Measurements from ENCODE around the gene FAM219B.

FAM219B gene

DNA sequence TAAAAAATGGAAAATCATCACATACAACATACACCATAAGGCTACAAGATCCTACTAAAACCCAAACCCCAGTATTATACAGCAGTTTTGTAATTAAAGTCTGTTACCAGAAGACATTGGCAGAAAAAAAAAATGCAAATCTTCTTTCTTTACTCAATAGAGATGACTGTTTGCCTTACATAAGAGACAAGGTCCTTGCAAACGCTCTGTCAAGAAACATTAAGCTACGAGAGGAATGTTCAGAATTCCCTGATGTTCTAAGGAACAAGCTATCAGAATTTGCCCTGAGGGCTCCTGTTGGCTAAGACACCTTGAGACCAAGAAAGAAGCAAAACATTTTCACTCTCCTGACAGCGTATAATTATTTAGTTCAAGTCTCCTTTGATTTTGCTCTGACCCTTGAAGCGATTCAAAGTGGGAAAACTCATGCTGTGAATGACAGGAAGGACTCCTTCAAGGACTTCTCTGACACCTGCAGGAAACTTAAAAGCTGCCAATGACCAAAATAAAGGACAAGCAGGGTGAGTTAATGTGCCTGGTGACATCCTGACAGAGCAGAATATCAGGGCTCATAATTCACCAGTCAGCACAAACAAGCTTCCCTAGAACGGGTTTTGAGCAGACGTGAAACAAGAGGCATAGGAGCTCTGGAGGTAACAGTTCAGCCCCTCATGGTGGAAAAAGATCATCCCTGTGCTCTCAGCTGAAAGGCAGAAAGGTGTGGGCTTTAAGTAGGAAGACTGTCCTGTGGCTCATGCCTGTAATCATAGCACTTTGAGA, 36.0 kb downstream of the FAM219B start:
- H3K36me3 Mint-ChIP-seq (ENCODE audit: low read depth) = peaks cover 53% of the 10 kb centered on the region
- DNase-seq = no peak
- H3K4me3 Mint-ChIP-seq = peak overlapping the region; percentile 93
- H3K4me1 Mint-ChIP-seq (ENCODE audit: low read depth) = peaks cover 75% of the 10 kb centered on the region
- no peaks in the 10 kb centered on the region for H3K27me3 Mint-ChIP-seq
- H3K27ac Mint-ChIP-seq = peak overlapping the region; percentile 91
- H3K9me3 Mint-ChIP-seq = no peaks in the 10 kb centered on the region

DNA sequence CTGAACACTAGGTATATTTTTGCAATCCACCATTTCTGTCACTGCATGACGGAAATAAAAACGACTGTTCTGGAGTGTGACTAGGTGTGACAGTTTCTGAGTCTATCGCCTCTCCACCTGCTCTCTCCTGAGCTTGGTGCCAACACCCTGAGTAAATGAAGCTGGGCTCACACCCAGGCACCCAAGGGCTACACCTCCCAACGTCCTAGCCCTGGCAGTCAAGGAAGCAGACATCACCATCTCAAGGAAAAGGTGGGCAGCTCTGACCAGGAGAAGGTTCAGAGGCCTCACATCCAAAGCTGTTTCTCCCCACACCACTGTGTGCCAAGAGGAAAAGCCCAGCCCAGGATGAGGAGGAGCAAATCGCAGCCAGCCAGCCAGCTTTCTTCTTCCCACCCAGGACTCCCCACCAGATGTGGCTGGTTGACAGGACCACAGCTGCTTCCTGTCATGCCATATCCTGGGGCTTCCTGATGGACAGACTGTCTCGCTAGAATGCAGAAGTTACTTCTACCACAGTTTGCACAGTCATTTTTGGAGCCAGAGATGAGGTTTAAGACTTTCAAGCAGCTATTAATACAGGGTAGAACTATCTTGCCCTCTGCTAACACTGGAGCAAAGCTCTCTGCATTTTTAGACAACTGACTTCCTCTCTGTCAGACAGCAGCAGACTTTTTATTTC, 36.8 kb downstream of the FAM219B start:
- H3K4me3 Mint-ChIP-seq = peak overlapping the region; percentile 93
- no peaks in the 10 kb centered on the region for H3K27me3 Mint-ChIP-seq
- peaks cover 57% of the 10 kb centered on the region for H3K36me3 Mint-ChIP-seq (ENCODE audit: low read depth)
- peak overlapping the region; percentile 91 for H3K27ac Mint-ChIP-seq
- H3K9me3 Mint-ChIP-seq = no peaks in the 10 kb centered on the region
- peaks cover 81% of the 10 kb centered on the region for H3K4me1 Mint-ChIP-seq (ENCODE audit: low read depth)
- no peak for DNase-seq

DNA sequence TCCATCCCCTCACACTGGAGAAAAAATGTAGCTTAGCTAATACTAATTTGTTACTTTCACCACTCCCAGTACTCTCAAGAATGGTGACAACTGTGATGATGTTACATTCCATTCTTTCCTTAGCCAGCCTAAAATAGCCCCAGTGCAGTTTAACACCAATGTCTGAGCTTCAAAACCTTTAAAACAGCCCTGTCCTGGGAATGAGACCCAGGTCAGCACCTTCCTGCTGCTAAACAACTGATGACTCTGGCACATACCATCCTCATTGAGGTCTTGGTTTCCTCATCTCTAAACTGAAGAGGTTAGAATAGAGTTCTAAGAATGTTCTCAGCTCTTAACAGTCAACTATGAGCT, 37.3 kb downstream of the FAM219B start:
- Mint-ChIP-seq H3K27ac (peak overlapping the region; percentile 91), H3K27me3 (no peaks in the 10 kb centered on the region), H3K9me3 (no peaks in the 10 kb centered on the region), H3K4me1 (ENCODE audit: low read depth) (peaks cover 84% of the 10 kb centered on the region), H3K36me3 (ENCODE audit: low read depth) (peaks cover 59% of the 10 kb centered on the region), H3K4me3 (peak overlapping the region; percentile 93)
- no peak for DNase-seq

DNA sequence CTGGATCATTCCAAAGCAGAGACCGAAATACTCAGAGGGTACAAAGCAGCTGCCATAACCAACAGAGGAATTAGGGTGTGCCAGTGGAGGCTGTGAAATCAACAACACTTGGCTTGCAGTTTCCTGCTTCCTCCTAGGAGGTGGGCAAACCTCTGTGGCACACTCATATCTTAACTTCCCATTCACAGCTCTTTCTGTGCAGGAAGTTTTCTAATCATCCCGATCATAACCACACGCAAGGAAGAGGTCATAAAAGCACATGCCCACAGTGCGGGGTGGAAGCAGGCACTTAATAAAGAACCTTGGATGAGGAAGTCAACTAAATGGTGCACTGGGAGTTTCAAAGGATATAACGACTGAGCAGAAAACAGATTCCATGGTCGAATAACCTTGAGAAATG, 38.6 kb downstream of the FAM219B start:
- peak overlapping the region; percentile 90 for H3K27ac Mint-ChIP-seq
- peaks cover 65% of the 10 kb centered on the region for H3K36me3 Mint-ChIP-seq (ENCODE audit: low read depth)
- no peaks in the 10 kb centered on the region for H3K9me3 Mint-ChIP-seq
- no peak for DNase-seq
- H3K4me3 Mint-ChIP-seq = peak overlapping the region; percentile 32
- peaks cover 88% of the 10 kb centered on the region for H3K4me1 Mint-ChIP-seq (ENCODE audit: low read depth)
- no peaks in the 10 kb centered on the region for H3K27me3 Mint-ChIP-seq

DNA sequence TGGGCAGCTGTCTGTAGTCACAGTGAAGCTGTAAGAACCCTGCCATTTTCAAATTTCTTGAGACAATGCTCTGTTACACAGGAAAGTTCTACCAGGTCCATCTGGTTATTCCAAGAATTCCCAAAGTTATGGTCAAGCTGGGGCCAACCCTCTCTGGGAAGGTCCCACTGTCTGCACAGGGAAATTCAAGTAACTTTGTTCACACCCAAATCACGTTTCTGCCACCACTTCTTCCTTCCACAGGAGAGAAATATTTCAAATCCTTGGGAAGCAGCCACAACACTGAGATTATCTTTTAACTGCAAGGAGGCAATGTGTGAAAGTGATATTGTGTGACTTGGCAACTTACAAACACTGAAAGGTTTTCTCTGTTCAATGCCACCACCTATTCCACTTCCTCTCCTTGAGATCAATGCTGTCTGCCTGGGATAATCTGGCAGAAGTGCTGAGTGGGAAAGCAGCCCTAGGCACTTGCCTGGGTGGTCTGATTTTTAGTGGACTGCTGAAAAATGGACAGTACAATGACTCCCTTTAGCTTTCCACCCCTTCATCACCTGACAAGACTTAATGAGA, 39.1 kb downstream of the FAM219B start:
- peak overlapping the region; percentile 32 for H3K4me3 Mint-ChIP-seq
- H3K9me3 Mint-ChIP-seq = no peaks in the 10 kb centered on the region
- DNase-seq = no peak
- no peaks in the 10 kb centered on the region for H3K27me3 Mint-ChIP-seq
- peak overlapping the region; percentile 90 for H3K27ac Mint-ChIP-seq
- H3K36me3 Mint-ChIP-seq (ENCODE audit: low read depth) = peaks cover 60% of the 10 kb centered on the region
- peaks cover 88% of the 10 kb centered on the region for H3K4me1 Mint-ChIP-seq (ENCODE audit: low read depth)

DNA sequence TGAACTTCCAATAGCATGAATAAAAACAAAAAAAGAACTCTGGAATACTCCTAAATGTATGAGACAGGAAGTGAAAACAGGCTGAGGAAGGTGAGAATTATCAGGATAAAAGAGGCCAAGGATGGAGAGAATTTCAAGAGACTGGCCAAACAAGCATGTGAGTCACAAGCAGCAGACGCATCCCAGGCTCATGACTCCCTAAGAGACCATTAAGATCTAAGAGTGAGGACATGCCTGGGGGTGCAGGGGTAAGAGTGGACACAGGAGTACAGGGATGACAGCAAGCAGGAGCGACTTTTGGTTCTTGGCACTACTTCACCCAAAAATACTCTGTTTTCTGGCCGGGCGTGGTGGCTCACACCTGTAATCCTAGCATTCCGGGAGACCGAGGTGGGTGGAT, 40.6 kb downstream of the FAM219B start:
- H3K27ac Mint-ChIP-seq = peak overlapping the region; percentile 78
- no peak overlapping the region for H3K4me3 Mint-ChIP-seq
- no peaks in the 10 kb centered on the region for H3K27me3 Mint-ChIP-seq
- no peaks in the 10 kb centered on the region for H3K9me3 Mint-ChIP-seq
- DNase-seq = no peak
- peaks cover 80% of the 10 kb centered on the region for H3K4me1 Mint-ChIP-seq (ENCODE audit: low read depth)
- H3K36me3 Mint-ChIP-seq (ENCODE audit: low read depth) = peaks cover 59% of the 10 kb centered on the region

DNA sequence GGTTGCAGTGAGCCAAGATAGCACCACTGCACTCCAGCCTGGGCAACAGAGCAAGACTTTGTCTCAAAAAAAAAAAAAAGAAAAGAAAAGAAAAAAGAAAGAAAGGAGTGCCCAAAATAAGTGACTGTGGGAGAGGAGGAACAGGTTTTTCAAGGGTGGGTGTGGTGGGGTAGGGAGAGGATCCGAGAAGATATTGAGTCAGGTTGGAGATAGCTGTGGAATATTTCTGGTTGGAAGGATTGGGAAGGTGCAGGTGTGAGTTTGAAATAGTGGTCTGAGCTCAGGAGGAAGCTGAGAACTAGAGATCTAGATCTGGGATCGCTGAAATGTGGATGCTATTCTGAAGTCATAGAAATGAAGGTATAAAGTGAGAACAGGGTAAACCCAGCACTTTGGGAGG, 41.3 kb downstream of the FAM219B start:
- DNase-seq = no peak
- Mint-ChIP-seq H3K36me3 (ENCODE audit: low read depth) (peaks cover 54% of the 10 kb centered on the region), H3K4me3 (no peak overlapping the region), H3K27me3 (no peaks in the 10 kb centered on the region), H3K9me3 (no peaks in the 10 kb centered on the region), H3K4me1 (ENCODE audit: low read depth) (peaks cover 73% of the 10 kb centered on the region), H3K27ac (peak overlapping the region; percentile 89)

DNA sequence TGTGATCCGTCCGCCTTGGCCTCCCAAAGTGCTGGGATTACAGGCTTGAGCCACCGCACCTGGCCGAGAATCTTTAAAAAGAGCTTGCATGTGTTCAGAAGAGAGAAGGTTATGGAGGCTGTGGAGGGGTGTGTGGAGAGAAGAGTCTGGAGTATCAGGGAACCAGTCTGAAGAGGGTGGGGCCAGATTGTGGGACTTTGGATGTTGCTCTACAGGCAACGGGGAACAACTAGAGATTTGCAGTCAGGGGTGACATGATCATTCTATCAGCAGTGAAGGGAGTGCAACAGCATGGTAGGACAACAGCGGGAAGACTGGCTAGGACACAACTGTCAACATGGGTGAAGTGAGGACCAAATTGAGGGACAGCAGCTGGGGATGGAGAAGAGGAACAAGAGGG, 42.4 kb downstream of the FAM219B start:
- H3K4me3 Mint-ChIP-seq = no peak overlapping the region
- peaks cover 68% of the 10 kb centered on the region for H3K4me1 Mint-ChIP-seq (ENCODE audit: low read depth)
- no peaks in the 10 kb centered on the region for H3K9me3 Mint-ChIP-seq

DNA sequence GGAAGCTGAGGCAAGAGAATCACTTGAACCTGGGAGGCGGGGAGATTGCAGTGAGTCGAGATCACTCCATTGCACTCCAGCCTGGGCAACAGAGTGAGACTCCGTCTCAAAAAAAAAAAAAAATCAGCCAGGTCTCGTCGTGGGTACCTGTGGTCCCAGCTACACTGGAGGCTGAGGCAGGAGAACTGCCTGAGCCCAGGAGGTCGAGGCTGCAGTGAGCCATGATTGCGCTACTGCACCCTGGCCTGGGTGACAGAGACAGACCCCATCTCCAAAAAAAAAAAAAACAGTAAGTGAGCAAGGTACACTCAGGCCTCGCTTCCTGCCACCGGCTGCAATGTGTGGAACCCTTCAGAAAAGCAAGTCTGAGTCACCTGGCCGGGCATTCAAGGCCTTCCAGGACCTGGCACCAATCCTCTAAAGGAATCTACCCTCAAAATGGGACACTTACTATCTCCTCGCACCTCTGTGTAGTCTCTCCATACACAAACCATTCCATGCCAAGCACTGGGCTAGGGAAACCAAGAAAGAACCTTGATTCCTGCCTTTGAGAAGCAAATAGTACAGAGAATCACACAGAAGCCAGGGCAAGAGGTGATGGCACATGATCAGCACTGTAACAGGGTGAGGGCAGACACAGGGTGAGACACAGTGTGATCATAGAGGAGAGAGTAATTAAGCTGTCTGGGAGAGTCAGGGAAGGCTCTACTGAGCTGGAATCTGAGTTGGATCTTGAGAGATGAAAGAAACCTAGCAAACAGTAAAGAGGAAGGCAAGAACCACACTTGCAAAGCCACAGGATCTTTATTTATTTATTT, 43.2 kb downstream of the FAM219B start:
- Mint-ChIP-seq H3K4me1 (ENCODE audit: low read depth) (peaks cover 66% of the 10 kb centered on the region), H3K27ac (peak overlapping the region; percentile 88), H3K27me3 (no peaks in the 10 kb centered on the region), H3K4me3 (no peak overlapping the region), H3K36me3 (ENCODE audit: low read depth) (peaks cover 48% of the 10 kb centered on the region), H3K9me3 (no peaks in the 10 kb centered on the region)
- DNase-seq = no peak

More for the DNA sequence above, 42.4 kb downstream of the FAM219B start:
- Mint-ChIP-seq H3K27me3 (no peaks in the 10 kb centered on the region), H3K27ac (peak overlapping the region; percentile 73), H3K36me3 (ENCODE audit: low read depth) (peaks cover 47% of the 10 kb centered on the region)
- no peak for DNase-seq

DNA sequence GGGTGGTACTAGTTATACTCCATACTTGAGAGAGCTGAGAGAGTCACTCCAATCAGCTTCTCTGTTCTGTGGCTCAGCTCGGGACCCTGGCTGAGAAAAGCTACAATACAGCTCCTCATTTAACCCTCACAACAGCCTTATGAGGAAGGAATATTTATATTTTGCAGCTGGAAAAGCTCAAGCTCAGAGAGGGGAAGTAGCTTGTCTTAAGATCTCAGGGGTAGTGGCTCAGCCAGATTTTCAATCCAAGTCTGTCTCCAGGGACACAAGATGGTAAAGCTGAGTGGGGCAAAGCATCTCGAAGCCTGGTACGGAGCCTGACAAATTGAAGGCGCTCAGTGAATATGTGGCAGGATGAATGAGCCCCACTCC, 48.3 kb downstream of the FAM219B start:
- H3K4me1 Mint-ChIP-seq (ENCODE audit: low read depth) = peaks cover 46% of the 10 kb centered on the region
- peak overlapping the region; percentile 79 for H3K27ac Mint-ChIP-seq
- H3K9me3 Mint-ChIP-seq = no peaks in the 10 kb centered on the region
- no peaks in the 10 kb centered on the region for H3K27me3 Mint-ChIP-seq
- peaks cover 33% of the 10 kb centered on the region for H3K36me3 Mint-ChIP-seq (ENCODE audit: low read depth)
- no peak overlapping the region for H3K4me3 Mint-ChIP-seq
- no peak for DNase-seq

DNA sequence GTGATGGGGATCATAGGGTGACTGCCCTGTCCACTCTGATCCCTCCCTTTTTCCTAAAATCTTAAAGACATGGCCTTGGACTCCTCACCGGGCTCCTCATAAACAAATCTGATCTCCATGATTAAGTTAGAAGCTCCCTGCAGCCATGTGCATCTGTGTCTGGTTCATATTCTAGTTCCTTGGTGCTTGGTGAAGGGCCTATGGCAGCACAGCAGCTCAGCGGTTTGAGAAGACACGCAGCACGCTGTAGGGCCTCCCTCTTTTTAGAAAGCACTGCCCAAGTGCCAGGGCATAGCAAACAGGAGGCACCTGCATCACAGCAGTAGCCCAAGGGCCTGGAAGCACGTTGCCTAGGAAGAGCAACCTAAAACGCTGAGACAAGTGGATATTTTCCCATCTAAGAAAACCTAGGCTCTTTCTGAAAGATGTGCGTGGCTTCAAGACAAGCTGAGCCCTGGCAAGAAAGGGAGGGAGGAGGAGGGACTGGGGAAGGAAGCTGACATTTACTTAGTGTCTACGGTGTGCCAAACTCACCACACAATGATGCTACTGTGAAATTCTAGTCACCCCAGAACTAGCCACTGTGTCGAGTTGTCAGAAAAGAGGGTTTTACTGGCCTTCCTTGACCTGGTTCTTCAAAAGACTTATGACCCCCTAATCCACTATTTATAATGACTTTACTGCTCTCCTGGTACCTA, 48.8 kb downstream of the FAM219B start:
- Mint-ChIP-seq H3K27me3 (no peaks in the 10 kb centered on the region), H3K4me1 (ENCODE audit: low read depth) (peaks cover 40% of the 10 kb centered on the region), H3K27ac (peak overlapping the region; percentile 79), H3K9me3 (no peaks in the 10 kb centered on the region), H3K36me3 (ENCODE audit: low read depth) (peaks cover 38% of the 10 kb centered on the region), H3K4me3 (no peak overlapping the region)
- no peak for DNase-seq

DNA sequence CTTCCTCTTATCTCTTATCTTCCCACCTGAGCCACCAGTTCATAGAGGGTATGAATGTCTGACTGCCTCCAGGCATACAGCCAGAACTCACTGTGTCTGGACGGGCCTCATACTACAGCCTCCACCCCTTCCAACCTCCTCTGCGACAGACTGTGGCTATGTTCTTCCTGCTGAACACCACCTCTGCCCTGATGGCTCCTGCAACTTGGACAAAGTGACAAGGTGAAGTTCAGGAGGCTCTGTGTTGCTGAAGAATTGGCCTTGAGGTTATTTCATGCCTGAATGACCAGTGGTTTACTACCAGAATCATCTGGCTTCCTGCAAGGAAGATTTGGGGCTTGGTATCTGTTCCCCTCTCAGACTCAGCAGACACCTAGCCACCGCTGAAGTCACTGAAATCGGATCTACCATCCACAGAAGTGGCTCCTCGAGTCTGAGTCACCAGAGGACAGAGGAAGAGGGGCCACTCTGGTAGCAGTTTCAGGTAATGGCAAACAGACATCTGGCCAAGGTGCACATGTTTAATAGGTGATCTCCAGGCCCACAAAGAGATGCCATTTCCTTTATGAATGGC, 49.5 kb downstream of the FAM219B start:
- peak overlapping the region; percentile 79 for H3K27ac Mint-ChIP-seq
- H3K4me1 Mint-ChIP-seq (ENCODE audit: low read depth) = peaks cover 39% of the 10 kb centered on the region
- H3K4me3 Mint-ChIP-seq = no peak overlapping the region
- H3K36me3 Mint-ChIP-seq (ENCODE audit: low read depth) = peaks cover 45% of the 10 kb centered on the region
- no peaks in the 10 kb centered on the region for H3K27me3 Mint-ChIP-seq
- no peak for DNase-seq
- no peaks in the 10 kb centered on the region for H3K9me3 Mint-ChIP-seq

DNA sequence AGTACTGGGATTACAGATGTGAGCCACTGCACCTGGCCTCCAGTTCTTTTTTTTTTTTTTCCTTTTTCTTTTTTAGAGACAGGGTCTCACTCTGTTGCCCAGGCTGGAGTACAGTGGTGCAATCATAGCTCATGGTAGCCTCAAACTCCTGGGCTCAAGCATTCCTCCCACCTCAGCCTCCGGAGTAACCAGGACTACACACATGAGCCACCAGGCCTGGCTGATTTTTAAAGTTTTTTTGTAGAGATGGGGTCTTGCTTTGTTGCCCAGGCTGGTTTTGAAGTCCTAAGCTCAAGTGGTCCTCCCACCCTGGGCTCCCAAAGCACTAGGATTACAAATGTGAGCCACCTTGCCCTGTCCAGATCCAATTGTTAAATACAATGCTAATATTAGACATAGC, 50.1 kb downstream of the FAM219B start:
- H3K27me3 Mint-ChIP-seq = no peaks in the 10 kb centered on the region
- peak overlapping the region; percentile 79 for H3K27ac Mint-ChIP-seq
- no peak overlapping the region for H3K4me3 Mint-ChIP-seq
- H3K36me3 Mint-ChIP-seq (ENCODE audit: low read depth) = peaks cover 51% of the 10 kb centered on the region
- H3K4me1 Mint-ChIP-seq (ENCODE audit: low read depth) = peaks cover 39% of the 10 kb centered on the region
- DNase-seq = no peak
- no peaks in the 10 kb centered on the region for H3K9me3 Mint-ChIP-seq

DNA sequence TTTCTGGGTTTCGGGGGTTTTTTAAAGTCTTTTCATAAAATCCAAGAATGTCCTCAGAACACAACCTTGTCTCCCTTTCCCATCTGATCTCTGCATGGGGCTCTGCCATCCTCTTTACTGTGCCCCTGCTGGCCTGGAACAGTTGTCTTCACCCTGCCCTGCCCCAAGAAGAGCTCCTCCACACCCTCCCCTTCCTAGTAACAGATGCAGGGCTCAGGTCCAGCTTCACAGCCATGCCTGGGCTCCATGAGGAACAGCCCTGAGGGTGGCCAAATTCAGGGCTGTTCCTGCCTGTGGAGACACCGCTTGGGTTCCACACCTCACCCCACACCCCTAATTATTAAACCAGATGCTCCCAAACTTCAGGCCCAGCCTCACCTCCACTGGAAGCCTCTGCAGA, 50.8 kb downstream of the FAM219B start:
- H3K9me3 Mint-ChIP-seq = no peaks in the 10 kb centered on the region
- H3K4me3 Mint-ChIP-seq = no peak overlapping the region
- no peaks in the 10 kb centered on the region for H3K27me3 Mint-ChIP-seq
- H3K4me1 Mint-ChIP-seq (ENCODE audit: low read depth) = peaks cover 35% of the 10 kb centered on the region
- H3K36me3 Mint-ChIP-seq (ENCODE audit: low read depth) = peaks cover 54% of the 10 kb centered on the region
- H3K27ac Mint-ChIP-seq = peak overlapping the region; percentile 88
- DNase-seq = no peak
